Right hindlimb (tissue), 1 donor: ENCODE results near the gene STAM2.
"Not testable (repeated sequence)": the region's sequence is repeated elsewhere in the genome, so short reads cannot be mapped to it uniquely, and the experiment has no call there.

Source experiments
- DNase-seq: peaks from one replicate; pipeline ENCODE4 v3.0.0-alpha.2; 2018

The STAM2 gene

DNA sequence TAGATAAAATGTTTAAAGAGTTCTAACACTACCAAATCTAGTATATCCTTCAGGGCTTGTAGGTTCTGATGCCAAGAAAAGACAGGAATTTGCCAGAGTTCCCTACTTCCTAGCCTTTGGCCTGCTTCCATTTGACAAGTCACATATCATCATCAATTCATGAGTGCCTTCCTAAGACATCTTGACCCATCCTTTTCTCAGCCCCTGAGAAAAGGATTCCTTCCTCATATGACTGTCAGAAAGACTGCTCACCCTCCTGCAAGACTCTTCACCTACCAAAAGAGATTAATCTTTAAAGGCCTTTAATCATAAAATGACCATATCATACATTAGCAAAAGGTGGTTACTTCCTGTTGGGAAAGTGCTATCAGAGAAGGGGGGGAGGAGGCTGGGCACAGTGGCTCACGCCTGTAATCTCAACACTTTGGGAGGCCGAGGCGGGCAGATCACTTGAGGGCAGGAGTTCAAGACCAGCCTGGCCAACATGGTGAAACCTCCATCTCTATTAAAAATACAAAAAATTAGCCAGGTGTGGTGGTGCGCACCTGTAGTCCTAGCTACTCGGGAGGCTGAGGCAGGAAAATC, 3.3 kb downstream of the STAM2 start:
- DNase-seq, result not testable (repeated sequence)

DNA sequence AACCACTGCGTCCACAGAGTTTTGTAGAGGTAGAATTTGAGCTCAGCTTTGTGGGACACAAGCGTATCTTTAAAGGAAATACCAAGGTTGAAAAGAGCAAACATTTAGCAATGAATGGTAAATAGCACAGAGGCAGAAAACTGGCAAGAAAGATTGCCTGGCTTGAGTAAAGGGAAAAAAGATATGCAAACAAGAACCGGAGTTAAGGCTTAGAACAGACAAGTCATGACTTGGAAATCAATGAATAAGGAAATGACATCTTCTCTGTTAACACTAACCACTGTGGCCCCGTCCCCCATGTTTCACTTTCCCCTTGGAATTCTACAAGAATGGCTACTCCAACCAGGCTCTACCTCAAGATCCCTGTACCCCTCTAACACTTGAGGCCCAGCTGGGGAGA, 3.8 kb downstream of the STAM2 start:
- no peak for DNase-seq

GRCh38 chr2:152169158-152169557, 6.4 kb downstream of the STAM2 start:
- DNase-seq, result not testable (repeated sequence)

DNA sequence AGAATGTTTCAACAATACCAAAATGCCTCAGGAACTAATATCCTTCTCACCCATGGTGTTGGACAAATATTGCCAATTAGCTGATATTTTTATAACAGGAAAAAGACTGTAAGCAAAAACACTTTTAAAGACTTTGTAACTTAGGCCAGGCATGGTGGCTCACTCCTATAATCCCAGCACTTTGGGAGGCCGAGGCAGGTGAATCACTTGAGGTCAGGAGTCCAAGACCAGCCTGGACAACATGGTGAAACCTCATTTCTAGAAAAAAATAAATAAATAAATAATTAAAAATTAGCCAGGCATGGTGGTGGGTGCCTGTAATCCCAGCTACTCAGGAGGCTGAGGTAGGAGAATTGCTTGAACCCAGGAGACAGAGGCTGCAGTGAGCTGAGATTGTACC, 8.1 kb downstream of the STAM2 start:
- not testable (repeated sequence) for DNase-seq

- DNase-seq, result no peak
Observed at GRCh38 chr2:152167065-152167464, 8.5 kb downstream of the STAM2 start.

DNA sequence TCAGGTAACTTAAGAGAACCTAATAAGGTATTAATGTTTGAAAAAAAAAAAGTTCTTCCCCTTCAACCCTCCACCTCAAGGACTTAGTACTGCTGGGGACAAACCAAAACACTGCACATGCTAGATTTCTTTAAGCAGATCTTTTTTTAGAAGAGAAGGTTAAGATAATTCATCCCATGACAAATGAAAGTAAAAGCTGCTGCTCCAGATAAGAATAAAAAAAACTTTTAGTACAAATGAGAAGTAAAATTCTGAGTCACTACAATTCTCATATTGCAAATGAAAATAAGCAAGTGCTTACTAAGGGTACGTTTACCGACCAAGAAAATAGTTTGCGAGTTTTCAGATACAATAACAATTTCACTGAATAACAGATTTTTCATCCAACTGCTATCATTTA, 8.9 kb downstream of the STAM2 start:
- no peak for DNase-seq

- no peak for DNase-seq
Observed at GRCh38 chr2:152165780-152166179, 9.8 kb downstream of the STAM2 start.

DNA sequence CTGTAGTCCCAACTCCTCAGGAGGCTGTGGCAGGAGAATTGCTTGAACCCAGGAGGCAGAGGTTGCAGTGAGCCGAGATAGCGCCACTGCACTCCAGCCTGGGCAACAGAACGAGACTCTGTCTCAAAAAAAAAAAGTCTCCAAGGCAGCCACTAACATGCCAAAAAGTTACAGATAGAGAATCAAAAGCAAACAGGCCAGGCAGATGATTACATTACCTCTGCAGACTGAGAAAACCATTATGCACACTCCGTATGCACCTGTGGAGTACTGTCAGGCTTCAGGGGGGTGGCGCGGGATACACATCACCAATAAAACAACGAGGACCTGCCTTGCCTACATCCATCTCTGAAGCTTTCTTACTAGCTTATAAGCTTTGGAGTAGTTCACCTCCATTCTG, 10.3 kb downstream of the STAM2 start:
- no peak for DNase-seq

DNA sequence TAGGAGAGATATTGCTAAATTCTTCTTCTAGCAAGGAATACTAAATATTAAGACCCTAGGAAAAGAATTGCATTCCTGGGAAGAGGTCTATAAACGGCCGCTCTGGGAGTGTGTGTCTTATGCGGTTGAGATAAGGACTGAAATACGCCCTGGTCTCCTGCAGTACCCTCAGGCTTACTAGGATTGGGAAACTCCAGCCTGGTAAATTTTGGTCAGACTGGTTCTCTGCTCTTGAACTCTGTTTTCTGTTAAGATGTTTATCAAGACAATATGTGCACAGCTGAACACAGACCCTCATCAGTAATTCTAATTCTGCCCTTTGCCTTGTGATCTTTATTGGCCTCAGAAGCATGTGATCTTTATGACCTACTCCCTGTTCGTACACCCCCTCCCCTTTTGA, 11.9 kb downstream of the STAM2 start:
- not testable (repeated sequence) for DNase-seq

DNA sequence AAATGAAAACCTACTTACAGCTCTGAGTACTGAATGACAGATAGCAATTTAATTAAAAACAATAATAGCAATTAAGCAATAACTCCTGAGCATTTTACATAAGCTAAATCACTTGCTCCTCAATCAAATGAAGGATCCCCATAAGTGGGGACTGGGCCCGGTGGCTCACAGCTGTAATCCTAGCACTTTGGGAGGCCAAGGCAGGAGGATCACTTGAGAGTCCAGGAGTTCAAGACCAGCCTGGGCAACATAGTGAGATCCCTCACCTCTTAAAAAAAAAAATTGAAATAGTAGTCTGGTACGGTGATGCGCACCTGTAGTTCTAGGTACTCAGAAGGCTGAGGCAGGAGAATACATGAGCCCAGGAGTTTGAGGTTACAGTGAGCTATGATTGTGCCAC, 13.4 kb downstream of the STAM2 start:
- DNase-seq, result no peak

DNA sequence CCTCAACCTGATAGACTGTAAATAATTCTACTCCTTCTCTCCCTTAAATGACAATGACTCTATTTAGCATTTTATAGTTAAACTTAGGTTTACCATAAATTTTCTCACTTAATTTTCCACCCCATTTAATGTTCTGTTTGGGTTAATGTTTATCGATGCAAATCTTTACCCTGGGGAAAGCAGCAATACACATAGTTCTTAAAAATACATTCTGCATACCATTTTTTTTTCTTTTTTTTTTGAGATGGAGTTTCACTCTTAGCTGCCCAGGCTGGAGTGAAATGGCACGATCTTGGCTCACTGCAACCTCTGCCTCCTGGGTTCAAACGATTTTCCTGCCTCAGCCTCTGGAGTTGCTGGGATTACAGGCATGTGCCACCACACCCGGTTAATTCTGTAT, 14.0 kb downstream of the STAM2 start:
- no peak for DNase-seq

DNA sequence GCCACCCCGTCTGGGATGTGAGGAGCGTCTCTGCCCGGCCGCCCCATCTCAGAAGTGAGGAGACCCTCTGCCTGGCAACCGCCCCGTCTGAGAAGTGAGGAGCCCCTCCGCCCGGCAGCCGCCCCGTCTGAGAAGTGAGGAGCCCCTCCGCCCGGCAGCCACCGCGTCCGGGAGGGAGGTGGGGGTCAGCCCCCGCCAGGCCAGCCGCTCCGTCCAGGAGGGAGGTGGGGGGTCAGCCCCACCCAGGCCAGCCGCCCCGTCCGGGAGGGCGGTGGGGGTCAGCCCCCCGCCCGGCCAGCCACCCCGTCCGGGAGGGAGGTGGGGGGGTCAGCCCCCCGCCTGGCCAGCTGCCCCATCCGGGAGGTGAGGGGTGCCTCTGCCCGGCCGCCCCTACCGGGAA, 15.2 kb downstream of the STAM2 start:
- not testable (repeated sequence) for DNase-seq

- DNase-seq, result no peak
Observed at GRCh38 chr2:152157253-152157652, 18.3 kb downstream of the STAM2 start.

DNA sequence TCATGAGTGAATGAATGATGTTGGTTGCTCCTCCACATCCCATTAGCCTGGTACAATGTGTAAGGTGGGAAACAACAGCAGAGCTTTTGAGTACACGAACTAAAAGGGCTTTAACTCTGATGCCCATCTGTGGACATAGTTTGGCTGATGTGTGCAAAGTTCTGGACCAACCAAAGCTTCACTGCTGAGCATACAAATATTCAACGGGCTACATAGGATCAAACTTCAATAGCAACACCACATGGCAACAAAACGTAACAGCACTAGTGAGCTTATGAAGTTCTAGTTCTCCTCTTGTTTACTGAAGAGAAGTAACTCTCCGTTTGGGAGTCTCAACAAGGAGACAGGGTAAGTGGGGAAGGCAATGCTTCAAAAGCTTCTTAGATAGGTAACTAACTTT, 20.4 kb downstream of the STAM2 start:
- DNase-seq, result no peak

DNA sequence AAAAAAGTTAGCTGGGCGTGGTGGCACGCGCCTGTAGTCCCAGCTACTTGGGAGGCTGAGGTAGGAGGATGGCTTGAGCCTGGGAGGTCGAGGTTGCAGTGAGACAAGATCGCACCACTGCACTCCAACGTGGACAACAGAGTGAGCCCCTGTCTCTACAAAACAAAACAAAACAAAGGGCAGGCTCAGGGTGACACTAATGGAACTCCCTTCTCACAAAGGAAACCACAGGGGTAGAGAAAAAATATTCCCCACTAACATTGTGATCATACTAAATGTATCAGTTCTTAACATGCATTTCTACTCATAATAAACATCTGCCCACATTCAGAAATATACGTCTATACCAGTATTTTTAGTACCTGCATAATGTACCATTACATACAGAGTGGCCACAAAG, 21.1 kb downstream of the STAM2 start:
- DNase-seq, result no peak

DNA sequence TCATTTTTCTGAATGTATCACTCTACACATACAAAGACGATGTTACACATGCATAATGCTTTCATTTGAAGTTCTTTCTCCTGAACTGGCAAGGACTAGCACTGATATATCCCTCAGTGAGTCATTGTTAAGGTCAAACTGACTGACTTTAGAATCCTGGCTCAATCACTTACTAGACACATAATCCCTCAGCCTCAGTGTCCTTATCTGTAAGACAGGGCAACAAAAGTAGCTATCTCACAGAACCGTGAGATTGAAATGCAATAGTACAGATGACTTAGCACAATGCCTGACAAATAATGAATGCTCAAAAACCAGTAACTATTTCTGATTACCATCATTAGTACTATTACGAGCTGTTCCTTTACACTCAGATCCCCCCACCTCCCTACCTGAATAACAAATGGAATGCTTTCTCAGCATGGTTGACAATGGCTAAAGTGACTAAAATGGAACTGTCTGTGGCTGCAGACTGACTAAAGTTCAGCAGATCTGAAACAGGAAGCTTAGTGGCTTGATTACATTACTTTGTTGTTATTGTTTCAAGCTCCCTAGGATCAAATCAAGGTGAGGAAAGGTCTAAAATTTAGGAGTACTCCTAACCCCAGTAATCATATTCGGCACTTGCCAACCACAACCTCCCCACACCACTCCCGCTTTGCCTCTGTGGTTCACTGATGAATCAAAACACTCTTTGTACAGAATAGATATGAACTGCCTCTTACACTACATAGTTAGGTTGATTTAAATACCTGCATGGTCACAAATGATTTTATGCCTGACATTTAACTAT, 40.9 kb downstream of the STAM2 start:
- no peak for DNase-seq

GRCh38 chr2:152132306-152132705, 43.3 kb downstream of the STAM2 start:
- DNase-seq, result no peak

- DNase-seq, result no peak
Observed at GRCh38 chr2:152127628-152128027, 47.9 kb downstream of the STAM2 start.

DNA sequence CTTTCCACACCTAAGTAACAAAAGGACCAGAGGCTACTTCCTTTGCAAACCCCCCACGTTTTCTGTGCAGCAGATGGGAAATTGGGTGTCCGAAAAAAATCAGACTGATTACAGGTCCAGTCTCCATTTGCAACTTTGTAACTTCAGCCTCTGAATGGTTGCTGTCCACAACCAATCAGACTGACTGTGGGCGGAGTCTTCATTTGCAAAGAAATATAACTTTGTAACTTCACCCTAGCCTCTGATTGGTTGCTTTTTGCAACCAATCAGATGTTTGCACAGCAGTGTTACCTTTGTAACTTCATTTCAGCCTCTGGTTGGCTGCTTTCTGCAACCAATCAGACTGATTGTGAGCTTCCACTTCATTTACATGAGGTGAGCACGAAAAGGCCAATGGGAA, 48.9 kb downstream of the STAM2 start:
- DNase-seq, result no peak

GRCh38 chr2:152122161-152122560, 53.4 kb downstream of the STAM2 start:
- no peak for DNase-seq

DNA sequence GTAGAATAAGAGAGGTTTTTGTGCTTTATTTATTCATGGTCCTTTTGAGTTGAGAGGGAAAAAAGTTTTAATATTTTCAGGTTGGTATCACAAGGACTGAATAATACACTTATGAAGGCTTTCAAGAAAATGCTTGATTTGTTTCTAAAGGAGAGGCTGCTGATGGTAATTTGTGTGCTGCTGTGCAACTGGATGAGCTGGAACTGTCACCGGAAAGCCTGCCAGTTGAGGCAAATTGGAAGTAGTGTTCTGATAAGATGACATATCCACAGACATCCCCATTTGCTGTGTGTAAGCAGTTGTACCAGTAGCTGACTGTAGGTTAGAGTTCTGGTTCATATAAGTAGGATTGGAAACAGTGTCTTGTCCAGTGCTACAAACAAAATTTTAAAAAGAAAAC, 55.1 kb downstream of the STAM2 start:
- no peak for DNase-seq

- no peak for DNase-seq
Observed at GRCh38 chr2:152115952-152116351, 59.6 kb downstream of the STAM2 start.

DNA sequence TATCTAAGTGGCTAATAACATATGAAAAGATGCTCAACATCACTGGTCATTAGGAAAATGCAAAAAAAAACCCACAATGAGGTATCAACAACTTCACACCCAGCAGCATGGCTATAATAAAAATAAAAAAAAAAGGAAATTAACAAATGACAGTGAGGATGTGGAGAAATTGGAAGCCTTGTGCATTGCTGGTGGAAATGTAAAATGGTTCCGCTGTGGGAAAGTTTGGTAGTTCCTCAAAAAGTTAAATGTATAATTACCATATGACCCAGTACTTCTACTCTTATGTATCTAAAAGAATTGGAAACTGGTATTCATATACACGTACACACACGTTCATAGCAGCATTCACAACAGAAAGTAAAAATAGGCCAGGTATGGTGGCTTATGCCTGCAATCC, 61.2 kb downstream of the STAM2 start:
- no peak for DNase-seq

- not testable (repeated sequence) for DNase-seq
Observed at GRCh38 chr2:152107140-152107539, 68.4 kb downstream of the STAM2 start.

GRCh38 chr2:152106464-152106863, 69.1 kb downstream of the STAM2 start:
- DNase-seq, result no peak
